ENCODE results near the gene FTL. TPM values are rescaled to one million over a fixed set of nuclear protein-coding genes. Genes with fewer than 3 reads are reported as not detected.

The FTL gene
- total and polyA plus RNA-seq, 2 experiments from 2014 or later: 8,878 to 15,987 TPM

DNA sequence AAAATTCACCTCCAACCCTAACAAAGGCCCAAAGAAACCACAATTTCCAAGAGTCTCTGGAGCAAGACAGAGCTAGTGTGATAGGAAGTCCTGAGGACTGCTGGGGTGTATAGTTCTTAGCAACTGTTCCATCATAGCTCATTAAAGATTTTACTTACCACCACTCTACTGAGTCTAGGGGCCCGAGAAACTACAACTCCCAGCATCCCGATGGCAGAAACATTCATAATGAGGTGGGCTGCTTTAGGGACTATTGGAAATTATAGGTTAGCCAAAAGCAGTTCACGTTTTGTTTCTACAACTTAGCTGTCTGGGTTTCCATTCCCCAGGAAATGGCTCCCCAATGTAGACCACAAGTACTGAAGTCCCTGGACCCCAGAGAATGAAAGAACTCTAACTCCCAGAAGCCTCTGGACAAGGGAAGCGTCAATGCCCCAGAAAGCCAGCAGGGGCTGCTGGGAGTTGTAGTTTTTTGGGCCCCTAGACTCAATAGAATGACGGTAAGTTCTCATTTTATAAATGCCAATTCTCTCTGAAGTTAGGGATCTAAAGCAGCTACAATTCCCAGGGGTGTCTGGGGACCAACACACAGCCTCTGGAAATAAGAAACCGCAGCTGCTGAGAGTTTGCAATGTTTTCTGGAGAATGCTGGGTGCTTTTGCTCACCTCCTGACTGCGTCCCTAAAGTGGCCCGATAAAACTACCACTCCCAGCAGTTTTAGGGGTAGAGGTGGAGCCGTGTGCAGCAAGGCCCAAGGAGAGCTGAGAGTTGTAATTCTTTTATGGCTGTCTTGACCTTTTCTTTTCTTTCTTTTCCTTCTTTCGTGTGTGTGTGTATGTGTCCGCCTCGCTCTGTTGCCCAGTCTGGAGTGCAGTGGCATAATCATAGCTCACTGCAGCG lies 11.1 kb downstream of the FTL start:
- H3K36me3 ChIP-seq (replicated peaks; ENCODE audit: insufficient read depth, low read depth): no peaks in the 10 kb centered on the region
- no peak overlapping the region for H3K4me2 ChIP-seq
- H3K9me2 ChIP-seq (replicated peaks; ENCODE audit: insufficient read depth): no peaks in the 10 kb centered on the region
- no peaks in the 10 kb centered on the region for H3K27me3 ChIP-seq
- H2AFZ ChIP-seq: no peak overlapping the region
- TF ChIP-seq EZH2phosphoT487 (IDR thresholded peaks at IDR 0.05; ENCODE audit: low read depth, severe bottlenecking, unreplicated experiment) (no peak), EZH2 (IDR thresholded peaks at IDR 0.05; ENCODE audit: borderline replicate concordance) (no peak)
- TF ChIP-seq, protein P1, sequence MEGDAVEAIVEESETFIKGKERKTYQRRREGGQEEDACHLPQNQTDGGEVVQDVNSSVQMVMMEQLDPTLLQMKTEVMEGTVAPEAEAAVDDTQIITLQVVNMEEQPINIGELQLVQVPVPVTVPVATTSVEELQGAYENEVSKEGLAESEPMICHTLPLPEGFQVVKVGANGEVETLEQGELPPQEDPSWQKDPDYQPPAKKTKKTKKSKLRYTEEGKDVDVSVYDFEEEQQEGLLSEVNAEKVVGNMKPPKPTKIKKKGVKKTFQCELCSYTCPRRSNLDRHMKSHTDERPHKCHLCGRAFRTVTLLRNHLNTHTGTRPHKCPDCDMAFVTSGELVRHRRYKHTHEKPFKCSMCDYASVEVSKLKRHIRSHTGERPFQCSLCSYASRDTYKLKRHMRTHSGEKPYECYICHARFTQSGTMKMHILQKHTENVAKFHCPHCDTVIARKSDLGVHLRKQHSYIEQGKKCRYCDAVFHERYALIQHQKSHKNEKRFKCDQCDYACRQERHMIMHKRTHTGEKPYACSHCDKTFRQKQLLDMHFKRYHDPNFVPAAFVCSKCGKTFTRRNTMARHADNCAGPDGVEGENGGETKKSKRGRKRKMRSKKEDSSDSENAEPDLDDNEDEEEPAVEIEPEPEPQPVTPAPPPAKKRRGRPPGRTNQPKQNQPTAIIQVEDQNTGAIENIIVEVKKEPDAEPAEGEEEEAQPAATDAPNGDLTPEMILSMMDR (IDR thresholded peaks at IDR 0.05; ENCODE audit: poor library complexity): no peak
- no peak overlapping the region for H3K4me3 ChIP-seq
- H4K20me1 ChIP-seq (ENCODE audit: insufficient read depth, poor library complexity, severe bottlenecking): no peaks in the 10 kb centered on the region
- H3K9me3 ChIP-seq (ENCODE audit: low read depth): no peaks in the 10 kb centered on the region
- DNase-seq (ENCODE audit: low spot score): no peak
- H3K4me1 ChIP-seq (ENCODE audit: insufficient read depth): no peaks in the 10 kb centered on the region
- no peaks in the 10 kb centered on the region for H3K79me2 ChIP-seq
- WGBS (ENCODE audit: low lambda C conversion rate, missing lambda C conversion rate): 92% methylated on average over 13 of the region's 13 CpGs
- H3K27ac ChIP-seq: no peak overlapping the region

DNA sequence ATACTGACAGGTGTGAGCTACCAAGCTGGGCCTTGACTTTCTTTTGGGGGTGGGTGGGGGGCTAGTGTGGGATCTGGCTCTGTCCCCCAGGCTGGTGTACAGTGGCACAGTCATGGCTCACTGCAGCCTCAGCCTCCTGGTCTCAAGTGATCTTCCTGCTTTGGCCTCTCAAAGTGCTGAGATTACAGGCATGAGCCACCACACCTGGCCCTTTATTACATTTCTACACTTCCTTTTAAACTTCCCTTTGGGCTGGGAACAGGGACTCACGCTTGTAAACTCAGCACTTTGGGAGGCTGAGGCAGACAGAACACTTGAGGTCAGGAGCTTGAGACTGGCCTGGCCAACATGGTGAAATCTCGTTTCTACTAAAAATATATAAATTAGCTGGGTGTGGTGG lies 12.0 kb downstream of the FTL start:
- Histone ChIP-seq H3K4me3 (no peak overlapping the region), H4K20me1 (ENCODE audit: insufficient read depth, poor library complexity, severe bottlenecking) (no peaks in the 10 kb centered on the region), H3K79me2 (no peaks in the 10 kb centered on the region), H3K9me3 (ENCODE audit: low read depth) (no peaks in the 10 kb centered on the region), H3K27me3 (no peaks in the 10 kb centered on the region), H3K4me2 (no peak overlapping the region), H3K9me2 (replicated peaks; ENCODE audit: insufficient read depth) (no peaks in the 10 kb centered on the region), H3K4me1 (ENCODE audit: insufficient read depth) (no peaks in the 10 kb centered on the region), H2AFZ (no peak overlapping the region), H3K36me3 (replicated peaks; ENCODE audit: insufficient read depth, low read depth) (no peaks in the 10 kb centered on the region), H3K27ac (no peak overlapping the region)
- WGBS (ENCODE audit: low lambda C conversion rate, missing lambda C conversion rate): 100% methylated on average over 2 of the region's 2 CpGs
- TF ChIP-seq EZH2phosphoT487 (IDR thresholded peaks at IDR 0.05; ENCODE audit: low read depth, severe bottlenecking, unreplicated experiment): no peak
- TF ChIP-seq EZH2 (IDR thresholded peaks at IDR 0.05; ENCODE audit: borderline replicate concordance): no peak
- TF ChIP-seq, protein P1 (IDR thresholded peaks at IDR 0.05; ENCODE audit: poor library complexity): no peak
- DNase-seq (ENCODE audit: low spot score): no peak

DNA sequence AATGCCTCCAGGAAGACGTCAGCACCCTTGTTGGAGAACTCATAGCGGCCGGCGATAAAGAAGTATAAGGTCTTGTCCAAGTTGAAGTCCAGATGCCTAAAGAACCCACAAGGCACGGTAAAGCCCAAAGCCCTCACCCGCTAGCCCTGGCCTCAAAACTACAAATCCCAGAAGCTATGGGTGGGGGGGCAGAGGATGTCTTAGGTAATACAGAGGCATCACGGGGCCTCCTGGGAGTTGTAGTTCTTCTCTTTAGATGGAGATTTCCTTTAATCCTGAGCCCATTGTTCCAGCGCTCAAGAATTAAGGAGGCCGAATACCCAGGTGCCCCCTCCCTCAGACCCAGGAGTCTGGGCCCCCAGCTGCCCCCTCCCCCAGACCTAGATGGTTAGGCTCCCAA lies 17.2 kb downstream of the FTL start:
- H3K4me2 ChIP-seq: no peak overlapping the region
- no peaks in the 10 kb centered on the region for H3K9me3 ChIP-seq (ENCODE audit: low read depth)
- no peaks in the 10 kb centered on the region for H3K9me2 ChIP-seq (replicated peaks; ENCODE audit: insufficient read depth)
- no peaks in the 10 kb centered on the region for H3K36me3 ChIP-seq (replicated peaks; ENCODE audit: insufficient read depth, low read depth)
- no peaks in the 10 kb centered on the region for H4K20me1 ChIP-seq (ENCODE audit: insufficient read depth, poor library complexity, severe bottlenecking)
- DNase-seq (ENCODE audit: low spot score): no peak
- no peak overlapping the region for H2AFZ ChIP-seq
- no peaks in the 10 kb centered on the region for H3K27me3 ChIP-seq
- no peaks in the 10 kb centered on the region for H3K79me2 ChIP-seq
- 97% methylated on average over 9 of the region's 9 CpGs for WGBS (ENCODE audit: low lambda C conversion rate, missing lambda C conversion rate)
- H3K4me3 ChIP-seq: no peak overlapping the region
- TF ChIP-seq, protein P1 (IDR thresholded peaks at IDR 0.05; ENCODE audit: poor library complexity): no peak
- TF ChIP-seq EZH2phosphoT487 (IDR thresholded peaks at IDR 0.05; ENCODE audit: low read depth, severe bottlenecking, unreplicated experiment): no peak
- TF ChIP-seq EZH2 (IDR thresholded peaks at IDR 0.05; ENCODE audit: borderline replicate concordance): no peak
- no peaks in the 10 kb centered on the region for H3K4me1 ChIP-seq (ENCODE audit: insufficient read depth)
- no peak overlapping the region for H3K27ac ChIP-seq
